Measurements from ENCODE around the gene TMEM115. TPM values are rescaled to one million over a fixed set of nuclear protein-coding genes. Genes with fewer than 3 reads are reported as not detected.
"Not testable (repeated sequence)": the region's sequence is repeated elsewhere in the genome, so short reads cannot be mapped to it uniquely, and the experiment has no call there.

Gene TMEM115
- total RNA-seq, 1 donor from 2014 or later, result 40.1 TPM

GRCh38 chr3:50316657-50317242 lies 42.6 kb downstream of the TMEM115 start:
- ATAC-seq, result peak; percentile 77
- H3K27ac ChIP-seq, result peak overlapping the region; percentile 79

GRCh38 chr3:50314816-50315215 lies 44.5 kb downstream of the TMEM115 start:
- Histone ChIP-seq H3K27me3 (no peaks in the 10 kb centered on the region), H3K9me3 (no peaks in the 10 kb centered on the region), H3K4me3 (no peak overlapping the region), H3K4me1 (peaks cover 41% of the 10 kb centered on the region), H3K36me3 (peaks cover 33% of the 10 kb centered on the region), H3K27ac (peak overlapping the region; percentile 65)
- intact Hi-C loops (cut with DNase I), result no loop called here
- TF ChIP-seq CTCF (IDR thresholded peaks at IDR 0.05), result no peak
- DNase-seq (no peak), ATAC-seq (no peak)

More at GRCh38 chr3:50316657-50317242, 42.6 kb downstream of the TMEM115 start:
- H3K9me3 ChIP-seq, result no peaks in the 10 kb centered on the region
- H3K27me3 ChIP-seq, result no peaks in the 10 kb centered on the region
- H3K4me1 ChIP-seq, result peaks cover 49% of the 10 kb centered on the region
- H3K36me3 ChIP-seq, result peaks cover 33% of the 10 kb centered on the region
- H3K4me3 ChIP-seq, result peak overlapping the region; percentile 66
- intact Hi-C loops (cut with DNase I), result no loop called here
- DNase-seq, result peak; percentile 95
- TF ChIP-seq CTCF (IDR thresholded peaks at IDR 0.05), result no peak

GRCh38 chr3:50314342-50314741 lies 45.0 kb downstream of the TMEM115 start:
- H3K36me3 ChIP-seq, result peaks cover 29% of the 10 kb centered on the region
- H3K4me1 ChIP-seq, result peaks cover 36% of the 10 kb centered on the region
- ATAC-seq (peak; percentile 19), DNase-seq (peak; percentile 71)
- H3K27me3 ChIP-seq, result no peaks in the 10 kb centered on the region
- peak overlapping the region; percentile 65 for H3K27ac ChIP-seq
- no peaks in the 10 kb centered on the region for H3K9me3 ChIP-seq
- intact Hi-C loops (cut with DNase I), result no loop called here
- no peak overlapping the region for H3K4me3 ChIP-seq
- TF ChIP-seq CTCF (IDR thresholded peaks at IDR 0.05), result no peak

- ATAC-seq, result not testable (repeated sequence)
Observed at GRCh38 chr3:50312041-50312440, 47.3 kb downstream of the TMEM115 start.

More at GRCh38 chr3:50312041-50312440, 47.3 kb downstream of the TMEM115 start:
- H3K27me3 ChIP-seq; DNase-seq; H3K27ac ChIP-seq; H3K9me3 ChIP-seq; intact Hi-C loops (cut with DNase I): not testable (repeated sequence)
- H3K36me3 ChIP-seq, result peaks cover 10% of the 10 kb centered on the region
- H3K4me1 ChIP-seq, result peaks cover 15% of the 10 kb centered on the region
- H3K4me3 ChIP-seq, result peak overlapping the region; percentile 19

Other genes starting within 250 kb of the TMEM115 start
- 65.6 TPM for gene SEMA3F, start 204.2 kb downstream of the TMEM115 start, total RNA-seq
- gene GNAT1, start 167.9 kb downstream of the TMEM115 start, total RNA-seq, result not detected
- not detected for gene SLC38A3, start 154.2 kb downstream of the TMEM115 start, total RNA-seq
- 321 TPM for gene GNAI2, start 123.3 kb downstream of the TMEM115 start, total RNA-seq
- gene SEMA3B, start 90.4 kb downstream of the TMEM115 start, total RNA-seq, result 120 TPM
- not detected for gene LSMEM2, start 80.4 kb downstream of the TMEM115 start, total RNA-seq
- gene IFRD2, start 67.1 kb downstream of the TMEM115 start, total RNA-seq, result 77.0 TPM
- gene HYAL3, start 60.1 kb downstream of the TMEM115 start, total RNA-seq, result 2.8 TPM
- gene NAA80, start 60.1 kb downstream of the TMEM115 start, total RNA-seq, result 12.5 TPM
- gene HYAL1, start 55.9 kb downstream of the TMEM115 start, total RNA-seq, result 78.8 TPM
- gene HYAL2, start 36.8 kb downstream of the TMEM115 start, total RNA-seq, result 303 TPM
- gene TUSC2, start 31.3 kb downstream of the TMEM115 start, total RNA-seq, result 29.2 TPM
- gene RASSF1, start 18.7 kb downstream of the TMEM115 start, total RNA-seq, result 39.1 TPM
- gene ZMYND10, start 13.8 kb downstream of the TMEM115 start, total RNA-seq, result 2.8 TPM
- gene NPRL2, start 8.7 kb downstream of the TMEM115 start, total RNA-seq, result 21.6 TPM
- 23.9 TPM for gene CYB561D2, start 8.7 kb downstream of the TMEM115 start, total RNA-seq
- 119 TPM for gene CACNA2D2, start 144.1 kb upstream of the TMEM115 start, total RNA-seq
- gene C3orf18, start 208.2 kb upstream of the TMEM115 start, total RNA-seq, result 6.9 TPM
- gene HEMK1, start 210.0 kb upstream of the TMEM115 start, total RNA-seq, result 28.3 TPM